ENCODE measurements around the gene DHX38. TPM values are rescaled to one million over a fixed set of nuclear protein-coding genes. Genes with fewer than 3 reads are reported as not detected.

The DHX38 gene
- total RNA-seq, 1 donor from 2014 or later, result 97.9 TPM

- no peak for DNase-seq
Measured at GRCh38 chr16:72123426-72123825, 29.8 kb downstream of the DHX38 start.

- no peak for DNase-seq
Measured at GRCh38 chr16:72124148-72124547, 30.5 kb downstream of the DHX38 start.

GRCh38 chr16:72124761-72125634, 31.4 kb downstream of the DHX38 start:
- peak; percentile 89 for DNase-seq

- DNase-seq, result no peak
Measured at GRCh38 chr16:72125635-72126428, 32.2 kb downstream of the DHX38 start.

DNA sequence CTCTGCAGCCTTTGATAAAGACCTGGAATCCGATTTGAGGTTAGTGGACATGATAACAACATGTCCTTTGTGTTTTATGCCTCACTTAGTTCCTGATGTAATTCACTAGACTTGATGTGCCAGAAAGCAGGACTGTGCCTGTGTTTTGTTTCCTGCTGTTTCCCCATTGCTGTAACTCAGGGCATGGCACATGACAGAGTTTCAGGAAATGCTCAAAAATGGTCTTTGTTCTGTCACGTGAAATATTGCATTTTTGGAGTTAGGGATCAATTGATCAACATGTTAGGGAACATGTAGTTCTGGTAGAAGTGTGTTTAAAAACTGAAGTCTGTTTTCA, 32.8 kb downstream of the DHX38 start:
- DNase-seq, result peak; percentile 25

DNA sequence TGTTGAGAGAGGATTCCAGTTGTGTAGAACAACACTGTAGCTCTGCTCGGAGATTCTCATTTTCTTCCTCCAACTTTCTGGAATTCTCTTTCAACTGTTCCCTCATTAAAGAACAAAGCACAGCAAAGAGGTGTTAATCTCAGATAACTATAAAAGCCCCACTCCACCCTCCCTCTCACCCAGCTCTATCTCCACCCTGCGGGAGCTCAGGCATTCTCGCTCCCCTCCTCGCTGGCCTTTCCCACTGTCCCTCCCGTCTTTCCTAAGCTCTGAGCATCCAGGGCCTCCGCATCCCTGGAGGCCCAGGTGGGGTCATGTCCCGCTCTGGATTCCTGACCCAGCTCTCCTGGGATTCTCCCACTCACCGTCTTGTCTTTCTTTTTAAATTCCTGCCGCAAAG, 35.1 kb downstream of the DHX38 start:
- no peak for DNase-seq

DNA sequence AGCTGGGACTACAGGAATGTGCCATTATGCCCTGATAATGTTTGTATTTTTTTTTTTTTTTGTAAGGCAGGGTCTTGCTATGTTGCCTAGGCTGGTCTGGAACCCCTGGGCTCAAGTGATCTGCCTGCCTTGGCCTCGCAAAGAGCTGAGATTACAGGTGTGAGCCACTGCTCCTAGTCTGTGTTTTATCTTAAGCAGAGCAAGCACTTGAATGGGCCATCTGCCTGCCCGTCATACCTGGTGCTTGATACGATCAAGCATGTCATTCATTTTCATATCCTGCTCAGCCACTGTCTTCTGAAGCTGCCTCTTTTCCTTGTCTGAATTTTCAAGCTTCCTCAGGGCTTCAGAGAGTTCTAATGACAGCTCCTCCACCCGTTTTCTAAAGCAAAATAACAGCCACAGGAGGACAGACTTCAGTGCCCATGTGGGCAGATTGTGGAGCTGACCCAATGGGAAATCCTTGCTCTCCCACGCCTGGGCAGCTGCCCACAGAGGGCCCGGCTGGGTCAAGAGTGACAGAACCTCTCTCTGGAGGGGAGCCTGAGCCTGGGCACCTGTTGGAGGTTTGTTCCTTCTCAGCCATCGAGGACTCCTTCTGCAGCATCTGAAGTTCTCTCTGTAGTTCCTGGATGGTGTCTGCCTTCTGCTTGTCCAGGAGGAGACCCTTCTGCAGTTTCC, 36.5 kb downstream of the DHX38 start:
- DNase-seq, result no peak

DNA sequence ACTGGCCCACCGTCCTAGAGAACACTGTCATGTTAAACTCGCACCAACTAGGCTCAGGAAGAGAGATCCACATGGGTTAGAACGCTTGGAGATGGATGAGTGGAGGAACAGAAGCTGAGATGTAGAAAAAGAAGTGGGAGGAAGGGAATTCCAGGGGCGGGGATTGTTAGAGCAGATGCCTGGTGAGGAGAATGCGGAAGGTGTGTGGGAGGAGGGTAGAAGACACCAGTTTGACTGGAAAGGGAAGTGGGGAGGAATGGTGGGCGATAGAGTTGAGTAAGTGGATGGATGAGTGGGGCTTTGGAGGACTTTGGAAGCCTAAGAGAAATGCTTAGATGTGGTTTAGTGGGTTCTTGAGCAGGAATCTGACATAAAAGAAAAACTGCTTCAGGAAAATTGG, 37.4 kb downstream of the DHX38 start:
- no peak for DNase-seq

GRCh38 chr16:72132726-72133125, 39.1 kb downstream of the DHX38 start:
- no peak for DNase-seq

- DNase-seq, result no peak
Measured at GRCh38 chr16:72134507-72134906, 40.9 kb downstream of the DHX38 start.

DNA sequence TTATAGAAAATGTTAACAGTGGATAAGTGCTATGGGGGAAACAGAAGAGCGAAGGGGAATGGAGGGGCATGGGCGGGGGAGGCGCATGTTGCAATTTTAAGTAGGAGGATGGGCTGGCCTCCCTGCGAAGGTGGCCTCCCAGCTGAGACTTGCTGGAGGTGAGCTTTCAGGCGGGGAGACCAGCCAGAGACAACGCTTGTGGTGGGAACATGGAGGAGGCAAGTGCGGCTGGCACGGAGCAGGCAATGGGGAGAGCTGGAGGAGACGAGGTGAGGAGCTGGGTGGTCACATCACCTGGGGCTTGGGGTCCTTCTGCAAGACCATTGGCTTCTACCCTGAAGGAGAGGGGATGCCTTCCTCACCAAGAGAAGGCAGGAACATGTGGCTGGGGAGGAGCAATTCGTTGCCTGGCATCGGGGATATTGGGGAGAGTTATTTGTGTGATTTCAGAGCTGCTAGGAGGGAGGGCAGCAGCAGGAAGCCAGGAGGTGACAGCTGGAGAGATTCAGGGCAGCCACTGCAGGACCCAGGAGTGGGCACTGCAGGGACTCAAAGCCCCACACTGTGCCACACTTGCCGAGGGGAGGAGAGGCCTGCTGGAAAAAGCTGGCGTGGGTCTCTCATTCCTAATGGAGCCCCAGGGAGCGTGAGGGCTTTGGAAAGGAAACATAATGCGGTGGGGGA, 43.9 kb downstream of the DHX38 start:
- DNase-seq, result no peak

- DNase-seq, result no peak
Measured at GRCh38 chr16:72138064-72138572, 44.5 kb downstream of the DHX38 start.

GRCh38 chr16:72139908-72140307, 46.3 kb downstream of the DHX38 start:
- DNase-seq, result no peak

GRCh38 chr16:72142476-72142875, 48.8 kb downstream of the DHX38 start:
- DNase-seq, result no peak

DNA sequence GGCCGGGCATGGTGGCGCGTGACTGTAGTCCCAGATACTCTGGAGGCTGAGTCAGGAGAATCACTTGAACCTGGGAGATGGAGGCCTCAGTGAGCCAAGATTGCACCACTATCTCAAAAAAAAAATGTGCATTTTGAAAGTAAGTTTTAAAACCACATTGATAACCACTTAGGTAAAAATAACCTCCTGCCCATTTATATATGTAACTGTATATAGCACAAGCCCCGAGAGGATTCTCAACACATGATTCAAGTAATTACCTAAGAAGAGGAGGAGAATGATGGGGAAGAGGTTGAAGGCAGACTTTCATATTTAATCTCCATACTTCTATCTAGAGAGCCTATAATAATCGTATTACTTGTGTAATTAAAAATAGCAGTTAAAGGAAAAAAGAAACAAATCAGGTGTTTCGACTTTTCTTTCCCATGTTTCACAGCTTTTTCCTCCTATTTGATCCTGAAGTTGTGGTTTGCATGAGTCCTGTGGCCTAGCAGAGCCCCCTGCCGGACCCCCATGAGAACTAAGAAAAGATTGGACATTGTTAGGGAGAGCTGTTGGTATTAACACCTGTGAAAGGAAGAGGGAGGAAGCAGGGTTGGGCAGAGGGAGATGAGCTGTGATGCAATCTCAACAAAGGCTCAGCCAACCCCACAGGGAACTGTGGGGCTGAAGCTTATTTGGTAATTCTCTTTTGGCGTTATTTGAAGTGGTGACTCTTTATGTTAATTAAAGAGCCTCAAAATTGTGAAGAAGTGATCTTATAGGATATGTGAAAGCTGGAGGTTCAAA, 56.2 kb downstream of the DHX38 start:
- DNase-seq, result no peak

GRCh38 chr16:72159386-72159785, 65.7 kb downstream of the DHX38 start:
- DNase-seq, result no peak

- DNase-seq, result no peak
Measured at GRCh38 chr16:72159801-72160200, 66.2 kb downstream of the DHX38 start.

DNA sequence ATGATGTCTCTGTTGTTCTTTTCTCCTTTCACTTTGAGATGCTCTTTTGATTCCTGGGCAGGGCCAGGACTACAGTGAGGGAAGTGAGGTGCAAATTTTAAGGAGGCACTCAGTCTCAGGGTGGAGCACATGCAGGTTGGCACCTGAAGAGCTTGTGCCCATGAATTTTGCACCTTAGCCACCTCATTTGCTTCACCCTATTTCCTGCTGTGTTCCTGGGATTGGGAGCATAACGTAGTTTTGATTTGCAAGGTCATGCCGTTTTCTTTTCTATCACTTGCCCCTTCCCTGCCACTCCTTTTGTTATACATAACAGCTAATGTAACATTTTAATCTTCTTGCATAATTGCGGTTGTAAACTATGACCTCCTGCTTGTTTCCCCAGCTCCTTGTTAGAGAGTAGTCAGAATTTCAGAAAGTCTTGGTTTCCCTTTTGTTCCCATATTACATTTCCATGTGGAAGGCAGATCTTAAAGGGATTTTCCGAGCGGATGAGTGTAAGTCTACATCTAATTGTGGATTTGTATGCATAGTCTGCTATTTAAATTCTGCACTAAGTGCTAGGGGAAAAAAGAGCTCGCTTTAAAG, 68.6 kb downstream of the DHX38 start:
- no peak for DNase-seq
